ENCODE measurements around the gene MYO6. TPM values are rescaled to one million over a fixed set of nuclear protein-coding genes. Genes with fewer than 3 reads are reported as not detected.

MYO6 gene
- total RNA-seq, 2 experiments from 2014 or later: not detected

DNA sequence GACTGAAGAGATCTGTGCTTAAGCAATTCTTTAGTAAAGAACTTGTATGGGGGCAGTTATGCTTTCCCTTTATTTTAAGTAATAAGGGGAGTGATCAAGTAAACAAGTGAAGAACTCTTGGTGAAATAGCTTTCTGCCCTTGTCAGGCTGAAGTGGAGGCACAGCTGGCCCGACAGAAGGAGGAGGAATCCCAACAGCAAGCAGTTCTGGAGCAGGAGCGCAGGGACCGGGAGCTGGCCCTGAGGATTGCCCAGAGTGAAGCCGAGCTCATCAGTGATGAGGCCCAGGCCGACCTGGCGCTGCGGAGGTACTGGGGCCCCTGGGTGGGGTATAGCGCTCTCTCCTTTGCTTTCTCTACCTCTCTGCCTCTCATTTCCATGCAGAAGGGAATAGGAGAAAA is 143.3 kb downstream of the MYO6 start:
- H3K27ac ChIP-seq (ENCODE audit: low read depth, low read length, poor library complexity, severe bottlenecking): no peak overlapping the region
- ChIA-PET CTCF (ENCODE audit: unreplicated experiment) (no interaction called here), POLR2A (interaction anchor here (0.6 to 1.2 kb wide), 2 partner anchors 12 to 494 kb away, joined by 3 read pairs; no protein-coding TSS in a partner anchor)
- H3K36me3 ChIP-seq (ENCODE audit: insufficient read depth, low read length): no peaks in the 10 kb centered on the region
- H3K4me2 ChIP-seq (ENCODE audit: low read length): no peak overlapping the region
- TF ChIP-seq, protein P1, sequence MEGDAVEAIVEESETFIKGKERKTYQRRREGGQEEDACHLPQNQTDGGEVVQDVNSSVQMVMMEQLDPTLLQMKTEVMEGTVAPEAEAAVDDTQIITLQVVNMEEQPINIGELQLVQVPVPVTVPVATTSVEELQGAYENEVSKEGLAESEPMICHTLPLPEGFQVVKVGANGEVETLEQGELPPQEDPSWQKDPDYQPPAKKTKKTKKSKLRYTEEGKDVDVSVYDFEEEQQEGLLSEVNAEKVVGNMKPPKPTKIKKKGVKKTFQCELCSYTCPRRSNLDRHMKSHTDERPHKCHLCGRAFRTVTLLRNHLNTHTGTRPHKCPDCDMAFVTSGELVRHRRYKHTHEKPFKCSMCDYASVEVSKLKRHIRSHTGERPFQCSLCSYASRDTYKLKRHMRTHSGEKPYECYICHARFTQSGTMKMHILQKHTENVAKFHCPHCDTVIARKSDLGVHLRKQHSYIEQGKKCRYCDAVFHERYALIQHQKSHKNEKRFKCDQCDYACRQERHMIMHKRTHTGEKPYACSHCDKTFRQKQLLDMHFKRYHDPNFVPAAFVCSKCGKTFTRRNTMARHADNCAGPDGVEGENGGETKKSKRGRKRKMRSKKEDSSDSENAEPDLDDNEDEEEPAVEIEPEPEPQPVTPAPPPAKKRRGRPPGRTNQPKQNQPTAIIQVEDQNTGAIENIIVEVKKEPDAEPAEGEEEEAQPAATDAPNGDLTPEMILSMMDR (conservative IDR thresholded peaks at IDR 0.05; ENCODE audit: low read length): no peak
- TF ChIP-seq EZH2phosphoT487 (IDR thresholded peaks at IDR 0.05; ENCODE audit: borderline replicate concordance, low read depth, low read length): no peak
- no peaks in the 10 kb centered on the region for H3K9me2 ChIP-seq (ENCODE audit: insufficient read depth, low read length)
- DNase-seq (ENCODE audit: low spot score): no peak
- no peaks in the 10 kb centered on the region for H3K79me2 ChIP-seq (ENCODE audit: insufficient read depth, low read depth, low read length)
- no peaks in the 10 kb centered on the region for H3K9me3 ChIP-seq (ENCODE audit: low read length)
- no peaks in the 10 kb centered on the region for H3K4me1 ChIP-seq (ENCODE audit: insufficient read depth, low read length, poor library complexity, severe bottlenecking)
- no peaks in the 10 kb centered on the region for H4K20me1 ChIP-seq (ENCODE audit: insufficient read depth, low read length)
- no peak overlapping the region for H2AFZ ChIP-seq (ENCODE audit: low read length)
- H3K4me3 ChIP-seq (ENCODE audit: low read depth, low read length, poor library complexity, severe bottlenecking): no peak overlapping the region
- intact Hi-C loops (cut with micrococcal nuclease; ENCODE audit: unreplicated experiment): loop anchor here (5.0 kb wide), 1 partner anchor 1565 kb away; no protein-coding TSS in a partner anchor
- no TSS peak for BruUV-seq (replicated peaks)

DNA sequence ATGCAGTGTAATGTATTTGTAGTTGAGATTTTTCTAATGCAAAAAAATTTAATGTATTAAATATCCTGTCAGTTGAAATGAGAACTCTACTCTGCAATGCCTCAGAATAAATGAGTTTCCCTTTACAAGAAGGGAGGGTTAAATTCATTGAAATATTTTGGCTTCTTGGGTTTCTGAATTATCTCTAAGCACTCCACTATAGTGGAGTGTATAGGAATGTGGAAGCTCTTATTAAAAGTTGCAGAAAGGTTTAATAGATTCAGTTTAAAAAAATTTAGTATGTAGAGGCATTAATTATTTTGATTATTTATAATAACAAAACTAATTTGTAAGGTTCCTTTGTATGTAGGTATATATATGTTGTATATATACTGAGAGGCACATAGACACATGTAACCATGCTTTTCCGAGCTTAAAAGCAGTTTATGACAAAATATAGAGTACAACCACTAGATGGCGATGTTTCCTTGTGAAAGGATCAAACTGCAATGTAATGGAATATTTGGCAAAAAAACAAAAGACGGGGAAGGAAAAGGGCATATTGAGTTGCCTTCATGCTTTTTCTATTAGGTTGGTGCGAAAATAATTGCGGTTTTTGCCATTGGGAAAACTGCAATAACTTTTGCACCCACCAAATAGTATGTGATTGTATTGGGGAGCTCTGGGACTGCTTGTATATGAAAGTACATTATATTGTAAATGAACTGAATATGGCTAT is 144.2 kb downstream of the MYO6 start:
- H3K36me3 ChIP-seq (ENCODE audit: insufficient read depth, low read length): no peaks in the 10 kb centered on the region
- H3K4me2 ChIP-seq (ENCODE audit: low read length): no peak overlapping the region
- no peaks in the 10 kb centered on the region for H3K9me2 ChIP-seq (ENCODE audit: insufficient read depth, low read length)
- H3K4me1 ChIP-seq (ENCODE audit: insufficient read depth, low read length, poor library complexity, severe bottlenecking): no peaks in the 10 kb centered on the region
- TF ChIP-seq EZH2phosphoT487 (IDR thresholded peaks at IDR 0.05; ENCODE audit: borderline replicate concordance, low read depth, low read length): no peak
- TF ChIP-seq, protein P1 (conservative IDR thresholded peaks at IDR 0.05; ENCODE audit: low read length): peak; percentile 91
- no peak overlapping the region for H3K27ac ChIP-seq (ENCODE audit: low read depth, low read length, poor library complexity, severe bottlenecking)
- no TSS peak for BruUV-seq (replicated peaks)
- H4K20me1 ChIP-seq (ENCODE audit: insufficient read depth, low read length): no peaks in the 10 kb centered on the region
- intact Hi-C loops (cut with micrococcal nuclease; ENCODE audit: unreplicated experiment): loop anchor here (5.0 kb wide), 1 partner anchor 1564 kb away; no protein-coding TSS in a partner anchor
- H3K79me2 ChIP-seq (ENCODE audit: insufficient read depth, low read depth, low read length): no peaks in the 10 kb centered on the region
- no peaks in the 10 kb centered on the region for H3K9me3 ChIP-seq (ENCODE audit: low read length)
- CTCF ChIA-PET (ENCODE audit: unreplicated experiment): no interaction called here
- no peak overlapping the region for H2AFZ ChIP-seq (ENCODE audit: low read length)
- peak; percentile 64 for DNase-seq (ENCODE audit: low spot score)
- no peak overlapping the region for H3K4me3 ChIP-seq (ENCODE audit: low read depth, low read length, poor library complexity, severe bottlenecking)
- POLR2A ChIA-PET: interaction anchor here (1.2 to 1.4 kb wide), 2 partner anchors 13 to 17 kb away, joined by 3 read pairs; no protein-coding TSS in a partner anchor

DNA sequence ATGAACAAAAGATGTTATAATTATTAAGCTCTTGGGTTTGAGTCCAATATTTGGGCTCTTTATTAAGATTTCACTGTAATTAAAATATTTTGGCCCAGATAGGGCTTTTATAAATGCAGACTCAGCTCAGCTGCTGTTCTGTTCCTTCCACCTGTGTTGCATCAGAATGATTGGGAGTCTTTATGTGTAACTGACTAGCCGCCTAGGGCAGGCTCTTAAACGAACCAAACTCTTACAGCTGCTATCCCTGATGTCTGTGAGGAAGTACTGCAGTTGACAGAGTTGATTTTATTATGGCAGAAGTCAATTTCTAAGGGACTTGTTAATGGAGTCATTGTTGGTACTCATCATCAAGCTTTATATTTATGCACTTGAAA is 144.7 kb downstream of the MYO6 start:
- no peak for TF ChIP-seq EZH2phosphoT487 (IDR thresholded peaks at IDR 0.05; ENCODE audit: borderline replicate concordance, low read depth, low read length)
- TF ChIP-seq, protein P1 (conservative IDR thresholded peaks at IDR 0.05; ENCODE audit: low read length): no peak
- no TSS peak for BruUV-seq (replicated peaks)
- CTCF ChIA-PET (ENCODE audit: unreplicated experiment): interaction anchor here (0.5 kb wide), 1 partner anchor 570 kb away, joined by 3 read pairs; no protein-coding TSS in a partner anchor
- H4K20me1 ChIP-seq (ENCODE audit: insufficient read depth, low read length): no peaks in the 10 kb centered on the region
- H3K9me2 ChIP-seq (ENCODE audit: insufficient read depth, low read length): no peaks in the 10 kb centered on the region
- POLR2A ChIA-PET: interaction anchor here (0.6 to 1.4 kb wide), 3 partner anchors 16 to 610 kb away, joined by 3 to 4 read pairs (median 3); no protein-coding TSS in a partner anchor
- no peak overlapping the region for H2AFZ ChIP-seq (ENCODE audit: low read length)
- no peak for DNase-seq (ENCODE audit: low spot score)
- no peaks in the 10 kb centered on the region for H3K36me3 ChIP-seq (ENCODE audit: insufficient read depth, low read length)
- H3K4me3 ChIP-seq (ENCODE audit: low read depth, low read length, poor library complexity, severe bottlenecking): no peak overlapping the region
- H3K4me2 ChIP-seq (ENCODE audit: low read length): no peak overlapping the region
- intact Hi-C loops (cut with micrococcal nuclease; ENCODE audit: unreplicated experiment): loop anchor here (5.0 kb wide), 1 partner anchor 1564 kb away; no protein-coding TSS in a partner anchor
- no peaks in the 10 kb centered on the region for H3K9me3 ChIP-seq (ENCODE audit: low read length)
- H3K79me2 ChIP-seq (ENCODE audit: insufficient read depth, low read depth, low read length): no peaks in the 10 kb centered on the region
- H3K27ac ChIP-seq (ENCODE audit: low read depth, low read length, poor library complexity, severe bottlenecking): no peak overlapping the region
- H3K4me1 ChIP-seq (ENCODE audit: insufficient read depth, low read length, poor library complexity, severe bottlenecking): no peaks in the 10 kb centered on the region

Data from OCI-LY7 (cell line).